Measurements from ENCODE around the gene OR10H3. TPM values are rescaled to one million over a fixed set of nuclear protein-coding genes. Genes with fewer than 3 reads are reported as not detected.

Gene OR10H3
- total RNA-seq, 1 donor from 2014 or later = not detected

GRCh38 chr19:15727724-15728123 is 10.1 kb upstream of the OR10H3 start, which contains the start of gene OR10H2:
TSS of gene OR10H2 (plus strand) at chr19:15728024. CDS start at chr19:15728044, 20 bp downstream.
- no peaks in the 10 kb centered on the region for H3K4me1 Mint-ChIP-seq (ENCODE audit: unreplicated experiment)
- peaks cover 10% of the 10 kb centered on the region for H3K36me3 Mint-ChIP-seq (ENCODE audit: low read depth, unreplicated experiment)
- H3K27ac Mint-ChIP-seq (ENCODE audit: unreplicated experiment) = no peak within 1 kb of the TSS
- no peak for DNase-seq (ENCODE audit: low spot score)
- H3K9me3 Mint-ChIP-seq (ENCODE audit: unreplicated experiment) = peaks cover 39% of the 10 kb centered on the region
- peaks cover under 1% of the 10 kb centered on the region for H3K27me3 Mint-ChIP-seq (ENCODE audit: unreplicated experiment)
- no peak for TF ChIP-seq CTCF (IDR thresholded peaks at IDR 0.05; ENCODE audit: unreplicated experiment)
- no peak within 1 kb of the TSS for H3K4me3 Mint-ChIP-seq (ENCODE audit: unreplicated experiment)

GRCh38 chr19:15730538-15730937 is 7.2 kb upstream of the OR10H3 start:
- peaks cover 8% of the 10 kb centered on the region for H3K36me3 Mint-ChIP-seq (ENCODE audit: low read depth, unreplicated experiment)
- no peak overlapping the region for H3K4me3 Mint-ChIP-seq (ENCODE audit: unreplicated experiment)
- no peak overlapping the region for H3K27ac Mint-ChIP-seq (ENCODE audit: unreplicated experiment)
- no peak for TF ChIP-seq CTCF (IDR thresholded peaks at IDR 0.05; ENCODE audit: unreplicated experiment)
- DNase-seq (ENCODE audit: low spot score) = no peak
- peaks cover 48% of the 10 kb centered on the region for H3K9me3 Mint-ChIP-seq (ENCODE audit: unreplicated experiment)
- H3K27me3 Mint-ChIP-seq (ENCODE audit: unreplicated experiment) = peaks cover 5% of the 10 kb centered on the region
- H3K4me1 Mint-ChIP-seq (ENCODE audit: unreplicated experiment) = no peaks in the 10 kb centered on the region

DNA sequence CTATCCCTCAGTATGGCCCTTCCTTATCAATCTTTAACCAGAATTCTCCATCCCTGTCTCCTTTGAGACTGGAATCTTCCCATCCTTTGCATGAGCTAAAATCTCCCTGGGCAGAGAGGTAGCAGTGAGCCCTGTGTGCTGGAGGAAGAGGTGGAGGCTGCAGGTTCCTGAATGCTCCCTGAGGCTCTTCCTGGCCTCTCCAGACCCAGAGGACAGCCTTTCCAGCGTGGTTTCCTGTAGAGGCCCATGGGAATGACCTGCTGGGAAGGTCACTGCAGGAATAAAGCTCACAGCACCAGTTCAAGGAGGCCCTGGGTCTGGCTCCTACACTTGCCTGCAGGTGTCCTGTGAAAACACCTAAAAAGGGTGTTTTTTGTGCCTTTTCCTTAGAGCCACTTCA is 5.4 kb upstream of the OR10H3 start:
- TF ChIP-seq CTCF (IDR thresholded peaks at IDR 0.05; ENCODE audit: unreplicated experiment) = no peak
- Mint-ChIP-seq H3K4me1 (ENCODE audit: unreplicated experiment) (no peaks in the 10 kb centered on the region), H3K27me3 (ENCODE audit: unreplicated experiment) (peaks cover 5% of the 10 kb centered on the region)

GRCh38 chr19:15733895-15734294 is 3.9 kb upstream of the OR10H3 start:
- peaks cover 35% of the 10 kb centered on the region for H3K9me3 Mint-ChIP-seq (ENCODE audit: unreplicated experiment)
- no peak overlapping the region for H3K4me3 Mint-ChIP-seq (ENCODE audit: unreplicated experiment)
- TF ChIP-seq CTCF (IDR thresholded peaks at IDR 0.05; ENCODE audit: unreplicated experiment) = no peak
- H3K27ac Mint-ChIP-seq (ENCODE audit: unreplicated experiment) = no peak overlapping the region
- no peak for DNase-seq (ENCODE audit: low spot score)
- H3K27me3 Mint-ChIP-seq (ENCODE audit: unreplicated experiment) = peaks cover 5% of the 10 kb centered on the region
- H3K36me3 Mint-ChIP-seq (ENCODE audit: low read depth, unreplicated experiment) = no peaks in the 10 kb centered on the region
- H3K4me1 Mint-ChIP-seq (ENCODE audit: unreplicated experiment) = no peaks in the 10 kb centered on the region

More for the DNA sequence above, 5.4 kb upstream of the OR10H3 start:
- no peak for DNase-seq (ENCODE audit: low spot score)
- Mint-ChIP-seq H3K4me3 (ENCODE audit: unreplicated experiment) (no peak overlapping the region), H3K9me3 (ENCODE audit: unreplicated experiment) (peaks cover 42% of the 10 kb centered on the region), H3K27ac (ENCODE audit: unreplicated experiment) (no peak overlapping the region), H3K36me3 (ENCODE audit: low read depth, unreplicated experiment) (peaks cover 6% of the 10 kb centered on the region)

DNA sequence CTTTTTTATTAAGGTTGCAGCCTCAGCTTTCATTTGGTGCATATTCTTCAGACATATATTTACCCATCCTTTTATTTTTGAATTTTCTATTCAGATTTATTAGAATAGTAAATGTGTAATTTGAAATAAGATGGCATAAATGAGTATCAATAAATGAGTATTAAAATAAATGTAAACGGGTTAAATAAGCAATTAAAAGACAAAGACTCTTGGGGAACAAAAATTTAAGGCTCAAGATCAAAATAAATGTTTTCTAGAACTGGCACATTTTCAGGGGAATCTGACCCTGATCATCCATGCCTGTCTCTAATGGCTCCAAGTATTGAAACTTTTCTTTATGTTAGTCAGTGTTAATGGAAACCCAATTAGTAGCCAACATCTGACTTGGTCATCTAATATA is 3.0 kb downstream of the OR10H3 start:
- H3K27me3 Mint-ChIP-seq (ENCODE audit: unreplicated experiment) = peaks cover 4% of the 10 kb centered on the region
- no peak for DNase-seq (ENCODE audit: low spot score)
- TF ChIP-seq CTCF (IDR thresholded peaks at IDR 0.05; ENCODE audit: unreplicated experiment) = no peak
- peaks cover 8% of the 10 kb centered on the region for H3K36me3 Mint-ChIP-seq (ENCODE audit: low read depth, unreplicated experiment)
- peaks cover 27% of the 10 kb centered on the region for H3K9me3 Mint-ChIP-seq (ENCODE audit: unreplicated experiment)
- H3K4me1 Mint-ChIP-seq (ENCODE audit: unreplicated experiment) = no peaks in the 10 kb centered on the region
- no peak overlapping the region for H3K4me3 Mint-ChIP-seq (ENCODE audit: unreplicated experiment)
- no peak overlapping the region for H3K27ac Mint-ChIP-seq (ENCODE audit: unreplicated experiment)

Measured in endothelial cell (in vitro differentiated cells).